Measurements from ENCODE around the gene NR3C2.
A peak's percentile ranks its signal among the peaks of the same experiment; 100 is the strongest.

Gene NR3C2

DNA sequence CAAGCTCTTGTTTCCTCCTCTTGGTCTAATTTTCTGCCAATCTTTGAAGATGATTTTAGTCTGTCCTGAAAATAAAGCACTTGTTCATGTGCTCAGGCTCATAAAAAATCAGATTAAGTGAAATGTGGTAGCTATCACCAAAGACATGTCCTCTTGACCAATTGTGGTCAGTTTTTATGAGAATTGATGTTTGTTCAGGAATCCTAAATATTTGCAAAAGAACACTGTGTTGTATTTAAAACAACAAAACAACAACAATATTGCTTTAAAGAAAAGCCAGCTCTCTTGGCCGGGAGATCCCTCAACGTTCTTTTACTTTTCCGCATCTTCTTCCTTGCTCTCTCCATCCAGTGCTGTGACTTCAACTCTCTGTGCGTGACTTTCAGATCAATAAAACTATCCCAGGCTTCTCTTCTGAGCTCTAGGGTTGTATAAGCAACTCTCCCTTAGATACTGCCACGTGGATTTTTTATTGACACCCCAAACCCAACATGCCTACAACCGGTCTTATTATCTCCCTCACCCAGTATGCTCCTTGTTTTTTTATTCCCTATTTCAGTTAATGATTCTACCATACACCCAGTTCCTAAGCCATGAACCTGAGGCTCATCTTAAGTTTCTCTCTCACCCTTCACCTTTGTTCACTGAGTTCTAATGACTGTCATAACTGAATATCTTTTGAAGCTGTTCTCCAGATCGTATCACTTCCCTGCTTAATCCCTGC lies 400.4 kb downstream of the NR3C2 start:
- no peak for DNase-seq (ENCODE audit: low read depth, low spot score)
- H3K9ac ChIP-seq (ENCODE audit: insufficient read length): no peak overlapping the region
- no peak for TF ChIP-seq FOXP2 (optimal IDR thresholded peaks at IDR 0.05; ENCODE audit: control extremely low read depth, extremely low read length, insufficient read depth)
- TF ChIP-seq EZH2 (IDR thresholded peaks at IDR 0.05): no peak
- TF ChIP-seq POLR2AphosphoS5 (IDR thresholded peaks at IDR 0.05; ENCODE audit: borderline replicate concordance, low read depth, low read length): no peak

DNA sequence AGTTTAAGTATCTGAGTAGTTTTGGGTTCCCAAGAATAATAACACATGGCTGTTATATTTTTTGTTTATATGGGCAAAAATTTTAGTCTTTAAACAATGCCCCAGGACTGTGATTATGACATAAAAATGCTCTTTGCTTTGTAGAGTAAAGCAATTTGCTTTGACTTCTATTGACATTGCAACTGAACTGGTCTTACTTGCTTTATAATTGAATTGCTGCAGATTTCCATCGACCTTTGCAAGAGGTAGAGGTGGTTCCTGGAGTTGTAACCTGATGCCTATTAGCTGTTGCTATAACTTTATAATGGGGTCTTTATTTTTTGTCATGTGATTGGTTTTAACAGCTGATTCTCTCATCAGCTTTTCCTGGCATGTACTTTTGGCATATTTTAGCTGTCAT lies 407.4 kb downstream of the NR3C2 start:
- no peak overlapping the region for H3K4me3 ChIP-seq
- DNase-seq (ENCODE audit: low read depth, low spot score): no peak
- no peak for TF ChIP-seq FOXP2 (optimal IDR thresholded peaks at IDR 0.05; ENCODE audit: control extremely low read depth, extremely low read length, insufficient read depth)
- TF ChIP-seq POLR2AphosphoS5 (IDR thresholded peaks at IDR 0.05; ENCODE audit: borderline replicate concordance, low read depth, low read length): no peak
- no peak for TF ChIP-seq EZH2 (IDR thresholded peaks at IDR 0.05)
- no peak overlapping the region for H3K9ac ChIP-seq (ENCODE audit: insufficient read length)
- H3K27ac ChIP-seq: no peak overlapping the region
- H3K9me3 ChIP-seq (ENCODE audit: low read depth, low read length): no peaks in the 10 kb centered on the region
- no peaks in the 10 kb centered on the region for H3K36me3 ChIP-seq (ENCODE audit: insufficient read depth, low read length)

More for the DNA sequence above, 400.4 kb downstream of the NR3C2 start:
- no peak overlapping the region for H3K27ac ChIP-seq
- H3K9me3 ChIP-seq (ENCODE audit: low read depth, low read length): no peaks in the 10 kb centered on the region
- no peak overlapping the region for H3K4me3 ChIP-seq
- H3K36me3 ChIP-seq (ENCODE audit: insufficient read depth, low read length): no peaks in the 10 kb centered on the region

- Histone ChIP-seq H3K9ac (ENCODE audit: insufficient read length) (no peak overlapping the region), H3K4me3 (no peak overlapping the region), H3K27ac (peak overlapping the region; percentile 28; the same call in 1 of the 2 replicates), H3K9me3 (ENCODE audit: low read depth, low read length) (no peaks in the 10 kb centered on the region; the same call in 1 of the 2 replicates), H3K36me3 (ENCODE audit: insufficient read depth, low read length) (no peaks in the 10 kb centered on the region)
- no peak for DNase-seq (ENCODE audit: low read depth, low spot score)
- no peak for TF ChIP-seq POLR2AphosphoS5 (IDR thresholded peaks at IDR 0.05; ENCODE audit: borderline replicate concordance, low read depth, low read length)
- TF ChIP-seq EZH2 (IDR thresholded peaks at IDR 0.05): no peak
- no peak for TF ChIP-seq FOXP2 (optimal IDR thresholded peaks at IDR 0.05; ENCODE audit: control extremely low read depth, extremely low read length, insufficient read depth)
Measured at GRCh38 chr4:148030193-148030873, 411.9 kb downstream of the NR3C2 start.

- no peak for DNase-seq (ENCODE audit: low read depth, low spot score)
- no peak overlapping the region for H3K9ac ChIP-seq (ENCODE audit: insufficient read length)
- TF ChIP-seq POLR2AphosphoS5 (IDR thresholded peaks at IDR 0.05; ENCODE audit: borderline replicate concordance, low read depth, low read length) (no peak), EZH2 (IDR thresholded peaks at IDR 0.05) (no peak), FOXP2 (optimal IDR thresholded peaks at IDR 0.05; ENCODE audit: control extremely low read depth, extremely low read length, insufficient read depth) (no peak)
- no peaks in the 10 kb centered on the region for H3K36me3 ChIP-seq (ENCODE audit: insufficient read depth, low read length)
- H3K9me3 ChIP-seq (ENCODE audit: low read depth, low read length): no peaks in the 10 kb centered on the region; the same call in 1 of the 2 replicates
- no peak overlapping the region for H3K4me3 ChIP-seq
- peak overlapping the region; percentile 28; the same call in 1 of the 2 replicates for H3K27ac ChIP-seq
Measured at GRCh38 chr4:148029781-148030180, 412.4 kb downstream of the NR3C2 start.
